OCI-LY7 (cell line): ENCODE results near the gene COA6. TPM values are rescaled to one million over a fixed set of nuclear protein-coding genes. Genes with fewer than 3 reads are reported as not detected.
"Not testable (repeated sequence)": the region's sequence is repeated elsewhere in the genome, so short reads cannot be mapped to it uniquely, and the experiment has no call there.

Experiments
- BruUV-seq: library from RNA; stranded (reverse); fragments of 400-500 nt; replicated peaks from 2 replicates; lab custom pipeline; 2021; lab: Mats Ljungman, UMichigan
- CTCF ChIA-PET: fragments of 300-600 bp; sonication (Branson Sonifier 250); formaldehyde crosslinking; loops from one replicate; lab custom pipeline; 2022; ENCODE audit warnings: antibody characterized with exemption; ENCODE audit not compliant: unreplicated experiment; lab: Charles Lee
- POLR2A ChIA-PET: fragments of 300-600 bp; sonication (Branson Sonifier 250); formaldehyde crosslinking; loops from one replicate; lab custom pipeline; 2022; ENCODE audit warnings: antibody characterized with exemption; lab: Charles Lee
- DNase-seq: peaks from one replicate; pipeline ENCODE4 v3.0.0-alpha.2; 2015; ENCODE audit warnings: low spot score
- H2AFZ ChIP-seq: fragments of 200-600 bp; sonication (generic), shearing (Covaris generic); 2 replicates; pipeline ENCODE4 v1.6.1; 2014; ENCODE audit warnings: mild to moderate bottlenecking, antibody characterized with exemption, low read length, moderate library complexity
- H3K27ac ChIP-seq: fragments of 200-600 bp; sonication (generic); 2 replicates; pipeline ENCODE4 v1.5.1; 2014; ENCODE audit warnings: mixed run types, low read depth, mild to moderate bottlenecking, moderate library complexity, low read length, inconsistent platforms; ENCODE audit not compliant: poor library complexity, severe bottlenecking
- H3K36me3 ChIP-seq: fragments of 200-600 bp; sonication (generic); 2 replicates; pipeline ENCODE4 v1.6.1; 2014; ENCODE audit warnings: mild to moderate bottlenecking, antibody characterized with exemption, low read length, moderate library complexity, mixed read lengths; ENCODE audit not compliant: insufficient read depth
- H3K4me1 ChIP-seq: fragments of 200-600 bp; sonication (generic); 2 replicates; pipeline ENCODE4 v1.5.1; 2014; ENCODE audit warnings: mild to moderate bottlenecking, low read length; ENCODE audit not compliant: insufficient read depth, poor library complexity, severe bottlenecking
- H3K4me2 ChIP-seq: fragments of 200-600 bp; sonication (generic); 2 replicates; pipeline ENCODE4 v1.6.1; 2014; ENCODE audit warnings: mild to moderate bottlenecking, low read length
- H3K4me3 ChIP-seq: fragments of 200-600 bp; sonication (generic); 2 replicates; pipeline ENCODE4 v1.5.1; 2014; ENCODE audit warnings: mild to moderate bottlenecking, low read depth, low read length; ENCODE audit not compliant: poor library complexity, severe bottlenecking
- H3K79me2 ChIP-seq: fragments of 200-600 bp; sonication (generic); 2 replicates; pipeline ENCODE4 v1.6.1; 2016; ENCODE audit warnings: low read depth, mild to moderate bottlenecking, low read length, moderate library complexity, mixed read lengths; ENCODE audit not compliant: insufficient read depth
- H3K9me2 ChIP-seq: fragments of 200-600 bp; sonication (generic); 2 replicates; pipeline ENCODE4 v1.6.1; 2016; ENCODE audit warnings: mild to moderate bottlenecking, low read length, mixed read lengths; ENCODE audit not compliant: insufficient read depth
- H3K9me3 ChIP-seq: fragments of 200-600 bp; sonication (generic); 2 replicates; pipeline ENCODE4 v1.6.1; 2014; ENCODE audit warnings: mild to moderate bottlenecking, mixed run types, low read length, mixed read lengths
- H4K20me1 ChIP-seq: fragments of 200-600 bp; sonication (generic); 2 replicates; pipeline ENCODE4 v1.6.1; 2014; ENCODE audit warnings: mild to moderate bottlenecking, antibody characterized with exemption, low read length, moderate library complexity, mixed read lengths; ENCODE audit not compliant: insufficient read depth
- CTCF ChIP-seq: fragments of 200-600 bp; sonication (generic); conservative IDR thresholded peaks from 2 replicates; pipeline ENCODE4 v1.5.1; 2014; ENCODE audit warnings: mild to moderate bottlenecking, antibody characterized with exemption, low read length, moderate library complexity, mixed read lengths
- EZH2phosphoT487 ChIP-seq: fragments of 200-600 bp; sonication (generic); IDR thresholded peaks from 2 replicates; pipeline ENCODE4 v1.6.1; 2018; ENCODE audit warnings: low read depth, borderline replicate concordance, mild to moderate bottlenecking, mixed run types, antibody characterized with exemption, low read length, moderate library complexity, mixed read lengths
- intact Hi-C: fragments of 100-400 bp; cut with micrococcal nuclease; formaldehyde crosslinking; loops from one replicate; pipeline ENCODE4 v1.10.0; 2022; ENCODE audit not compliant: unreplicated experiment
- total RNA-seq, 2 experiments: library from RNA; depleted of rRNA in 1 of 2; stranded (reverse); fragments of >200 nt in 1 of 2; shearing (Covaris generic) in 1 of 2; gene quantifications; 2 replicates each; pipeline ENCODE4 v1.2.3, GENCODE V29; 2014 to 2022

The COA6 gene
- total RNA-seq, 2 experiments from 2014 or later = 35.2 to 45.5 TPM

- H3K4me1 ChIP-seq = peaks cover 22% of the 10 kb centered on the region
- no peaks in the 10 kb centered on the region for H4K20me1 ChIP-seq
- BruUV-seq = TSS peak; percentile 88
- no peaks in the 10 kb centered on the region for H3K36me3 ChIP-seq
- H3K4me3 ChIP-seq = peak overlapping the region; percentile 74
- TF ChIP-seq CTCF (no peak), EZH2phosphoT487 (no peak)
- no peak overlapping the region for H3K27ac ChIP-seq
- H3K9me2 ChIP-seq = no peaks in the 10 kb centered on the region; the same call in 1 of the 2 replicates
- H2AFZ ChIP-seq = peak overlapping the region; percentile 93
- peaks cover 13% of the 10 kb centered on the region; the same call in 1 of the 2 replicates for H3K79me2 ChIP-seq
- ChIA-PET CTCF (no interaction called here), POLR2A (interaction anchor here (0.6 to 2.7 kb wide), 8 partner anchors 9 to 164 kb away, joined by 3 to 35 read pairs (median 5); partner anchors contain the start of gene COA6)
- DNase-seq = no peak
- peak overlapping the region; percentile 73 for H3K4me2 ChIP-seq
- no peaks in the 10 kb centered on the region for H3K9me3 ChIP-seq
- intact Hi-C loops = no loop called here
Observed at GRCh38 chr1:234355782-234356510, 17.3 kb upstream of the COA6 start.

GRCh38 chr1:234356615-234357269 is 16.5 kb upstream of the COA6 start:
- Histone ChIP-seq H2AFZ (peak overlapping the region; percentile 93), H3K4me3 (peak overlapping the region; percentile 74), H3K79me2 (peaks cover 13% of the 10 kb centered on the region; the same call in 1 of the 2 replicates), H3K4me1 (peaks cover 22% of the 10 kb centered on the region), H3K4me2 (peak overlapping the region; percentile 73), H3K27ac (peak overlapping the region; percentile 21)
- H3K36me3 ChIP-seq, CTCF ChIA-PET, H4K20me1 ChIP-seq, BruUV-seq, H3K9me3 ChIP-seq, H3K9me2 ChIP-seq: not testable (repeated sequence)
- peak; percentile 75 for DNase-seq
- POLR2A ChIA-PET = interaction anchor here (0.6 to 2.7 kb wide), 13 partner anchors 8 to 1780 kb away, joined by 3 to 35 read pairs (median 4); partner anchors contain the start of gene COA6
- intact Hi-C loops = loop anchor here (1.0 kb wide), 1 partner anchor 17 kb away; the partner anchor contains the start of gene COA6

GRCh38 chr1:234357831-234358230 is 15.4 kb upstream of the COA6 start:
- H3K4me3 ChIP-seq = peak overlapping the region; percentile 74
- no peak overlapping the region for H3K27ac ChIP-seq
- H4K20me1 ChIP-seq = no peaks in the 10 kb centered on the region
- peaks cover 13% of the 10 kb centered on the region; the same call in 1 of the 2 replicates for H3K79me2 ChIP-seq
- no peaks in the 10 kb centered on the region; the same call in 1 of the 2 replicates for H3K9me2 ChIP-seq
- BruUV-seq = no TSS peak
- intact Hi-C loops = loop anchor here (1.0 kb wide), 1 partner anchor 15 kb away; the partner anchor contains the start of gene COA6
- no peak overlapping the region for H2AFZ ChIP-seq
- H3K4me1 ChIP-seq = peaks cover 22% of the 10 kb centered on the region
- TF ChIP-seq EZH2phosphoT487 = no peak
- TF ChIP-seq CTCF = 0 out of 2 replicates have a peak, but pooled peaks have one; percentile 23
- H3K4me2 ChIP-seq = peak overlapping the region; percentile 73
- ChIA-PET CTCF (interaction anchor here (1.0 kb wide), 1 partner anchor 29 kb away, joined by 3 read pairs; no protein-coding TSS in a partner anchor), POLR2A (interaction anchor here (0.5 to 2.7 kb wide), 8 partner anchors 12 to 862 kb away, joined by 3 to 35 read pairs (median 3); partner anchors contain the start of gene COA6)
- no peaks in the 10 kb centered on the region for H3K36me3 ChIP-seq
- no peaks in the 10 kb centered on the region for H3K9me3 ChIP-seq
- no peak for DNase-seq
